Measurements from ENCODE around the gene ONECUT2.

GRCh38 chr18:57455576-57456129 is 20.5 kb downstream of the ONECUT2 start:
- TF ChIP-seq POLR2A (IDR thresholded peaks at IDR 0.05; ENCODE audit: low read length) = no peak
- TF ChIP-seq GATA1 (IDR thresholded peaks at IDR 0.05; ENCODE audit: low read depth, low read length) = no peak

Data from erythroblast (primary cell).